ENCODE results near the gene DPH2.

Gene DPH2

DNA sequence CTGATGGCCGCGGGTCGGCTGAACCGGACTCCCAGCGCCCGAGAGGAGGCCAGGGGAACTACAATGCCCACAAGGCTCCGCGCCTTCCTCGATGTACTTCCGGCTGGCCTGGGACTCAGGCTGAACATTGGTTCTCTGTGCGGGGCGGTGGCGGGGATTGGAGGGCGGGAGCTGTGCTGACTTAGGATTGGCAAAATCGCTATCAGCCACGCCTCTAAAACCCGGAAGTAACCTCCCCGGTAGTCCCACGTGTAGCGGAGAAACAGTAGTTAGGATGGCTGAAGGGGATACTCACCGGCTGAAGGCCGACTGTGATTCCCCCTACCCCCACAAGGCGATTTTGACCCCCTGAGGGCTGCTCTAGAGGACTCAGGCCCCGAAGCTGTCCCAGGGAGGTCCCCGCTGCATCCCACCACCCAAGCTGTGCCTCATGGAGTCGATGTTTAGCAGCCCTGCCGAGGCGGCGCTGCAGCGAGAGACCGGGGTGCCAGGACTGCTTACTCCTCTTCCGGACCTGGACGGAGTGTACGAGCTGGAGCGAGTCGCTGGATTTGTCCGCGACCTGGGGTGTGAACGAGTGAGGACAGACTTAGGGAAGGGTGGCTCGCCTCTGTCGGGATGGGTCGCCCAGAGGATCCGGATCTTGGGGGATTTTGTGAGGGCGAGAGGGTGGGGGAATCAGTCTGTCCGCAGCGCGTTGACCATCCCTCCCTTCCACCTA, at the start of gene DPH2:
DPH2 (plus strand) TSS at position 265 of the 721 bp plus-strand sequence; CDS start at position 431, 166 bp downstream.
- peak; percentile 97 for DNase-seq (ENCODE audit: low spot score)

GRCh38 chr1:43921022-43921421, 48.8 kb upstream of the DPH2 start:
- DNase-seq (ENCODE audit: low spot score): no peak

- no peak for DNase-seq (ENCODE audit: low spot score)
These were observed 45.3 kb upstream of the DPH2 start for GRCh38 chr1:43924516-43924915.

- DNase-seq (ENCODE audit: low spot score): no peak
These were observed 44.0 kb upstream of the DPH2 start for GRCh38 chr1:43925846-43926245.

GRCh38 chr1:43930168-43930948, 39.5 kb upstream of the DPH2 start:
- DNase-seq (ENCODE audit: low spot score): no peak

- no peak for DNase-seq (ENCODE audit: low spot score)
These were observed 38.9 kb upstream of the DPH2 start for GRCh38 chr1:43930949-43931275.

DNA sequence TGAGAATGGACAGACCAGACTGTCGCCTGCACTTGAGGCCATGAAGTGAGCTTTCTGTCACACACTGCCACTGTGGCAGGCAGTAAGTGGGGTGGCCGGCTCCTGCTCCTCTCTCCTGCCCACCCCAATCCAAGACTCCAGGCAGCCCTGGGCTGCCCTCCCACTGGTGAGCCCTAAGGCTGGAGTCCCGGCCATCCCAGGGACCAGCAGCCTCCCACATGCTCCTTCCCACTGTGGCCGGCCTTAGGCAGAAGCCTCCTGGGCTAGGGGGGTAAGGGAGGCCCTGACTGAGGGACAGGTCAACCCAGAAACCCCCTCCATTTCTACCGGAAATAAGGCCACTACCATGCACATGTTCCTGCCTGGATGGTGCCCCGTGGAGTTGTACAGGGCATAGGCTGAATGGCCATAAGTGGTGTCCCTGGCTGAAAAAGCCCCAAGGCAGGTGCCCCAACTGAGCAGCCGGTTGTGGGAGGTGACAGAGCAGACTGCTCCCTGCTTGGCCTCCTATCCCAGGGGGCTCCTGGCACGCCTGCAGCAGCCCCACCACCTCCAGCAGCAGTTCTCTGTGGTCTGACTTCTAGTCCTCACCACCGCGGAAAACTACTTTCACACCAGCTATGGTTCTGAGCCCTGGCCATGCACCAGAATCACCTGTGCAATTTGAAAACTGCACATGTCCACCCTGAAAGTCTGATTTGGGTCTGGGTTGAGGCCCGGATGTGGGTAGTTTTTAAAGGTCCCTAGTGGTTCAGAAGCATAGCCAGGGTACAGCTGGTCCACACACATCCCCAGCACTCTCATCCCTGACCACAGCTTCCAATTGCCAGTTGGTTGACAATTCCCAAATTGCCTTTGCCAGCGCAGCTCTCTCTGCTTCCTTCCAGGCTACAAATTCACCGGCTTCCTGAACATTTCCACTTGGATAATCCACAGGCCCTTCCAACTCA, 37.8 kb upstream of the DPH2 start:
- DNase-seq (ENCODE audit: low spot score): no peak

- no peak for DNase-seq (ENCODE audit: low spot score)
These were observed 36.9 kb upstream of the DPH2 start for GRCh38 chr1:43932786-43933385.

GRCh38 chr1:43933386-43934100, 36.3 kb upstream of the DPH2 start, which contains the start of gene ARTN:
ARTN (plus strand) TSS chr1:43933801; CDS start chr1:43935657, 1,856 bp downstream.
- DNase-seq (ENCODE audit: low spot score): no peak

GRCh38 chr1:43934101-43934985, 35.5 kb upstream of the DPH2 start:
- no peak for DNase-seq (ENCODE audit: low spot score)

- DNase-seq (ENCODE audit: low spot score): no peak
These were observed 34.9 kb upstream of the DPH2 start for GRCh38 chr1:43934986-43935324.

- no peak for DNase-seq (ENCODE audit: low spot score)
These were observed 33.9 kb upstream of the DPH2 start for GRCh38 chr1:43935711-43936427.

DNA sequence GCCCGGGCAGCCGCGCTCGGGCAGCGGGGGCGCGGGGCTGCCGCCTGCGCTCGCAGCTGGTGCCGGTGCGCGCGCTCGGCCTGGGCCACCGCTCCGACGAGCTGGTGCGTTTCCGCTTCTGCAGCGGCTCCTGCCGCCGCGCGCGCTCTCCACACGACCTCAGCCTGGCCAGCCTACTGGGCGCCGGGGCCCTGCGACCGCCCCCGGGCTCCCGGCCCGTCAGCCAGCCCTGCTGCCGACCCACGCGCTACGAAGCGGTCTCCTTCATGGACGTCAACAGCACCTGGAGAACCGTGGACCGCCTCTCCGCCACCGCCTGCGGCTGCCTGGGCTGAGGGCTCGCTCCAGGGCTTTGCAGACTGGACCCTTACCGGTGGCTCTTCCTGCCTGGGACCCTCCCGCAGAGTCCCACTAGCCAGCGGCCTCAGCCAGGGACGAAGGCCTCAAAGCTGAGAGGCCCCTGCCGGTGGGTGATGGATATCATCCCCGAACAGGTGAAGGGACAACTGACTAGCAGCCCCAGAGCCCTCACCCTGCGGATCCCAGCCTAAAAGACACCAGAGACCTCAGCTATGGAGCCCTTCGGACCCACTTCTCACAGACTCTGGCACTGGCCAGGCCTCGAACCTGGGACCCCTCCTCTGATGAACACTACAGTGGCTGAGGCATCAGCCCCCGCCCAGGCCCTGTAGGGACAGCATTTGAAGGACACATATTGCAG, 33.2 kb upstream of the DPH2 start:
- DNase-seq (ENCODE audit: low spot score): no peak

GRCh38 chr1:43937179-43937865, 32.5 kb upstream of the DPH2 start:
- DNase-seq (ENCODE audit: low spot score): no peak

DNA sequence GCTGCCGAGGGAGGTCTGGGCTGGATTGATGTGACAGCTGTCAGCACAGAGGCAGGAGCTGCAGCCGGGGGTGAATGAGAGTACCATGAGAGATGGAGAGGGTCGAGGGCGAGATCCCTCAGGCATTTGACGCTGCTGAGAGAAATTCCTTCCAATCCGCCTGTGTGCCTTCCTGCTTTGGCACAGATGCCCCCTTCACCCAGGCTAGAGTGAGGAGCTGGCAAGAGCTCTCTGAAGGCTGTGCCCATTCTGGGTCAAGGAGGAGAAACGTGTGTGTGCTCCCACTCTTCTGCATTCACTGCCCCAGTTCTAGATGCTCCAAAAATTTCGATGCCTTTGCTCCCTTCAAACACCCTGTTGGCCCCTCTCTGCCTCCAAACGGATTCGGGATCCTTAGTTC, 31.4 kb upstream of the DPH2 start:
- no peak for DNase-seq (ENCODE audit: low spot score)

DNA sequence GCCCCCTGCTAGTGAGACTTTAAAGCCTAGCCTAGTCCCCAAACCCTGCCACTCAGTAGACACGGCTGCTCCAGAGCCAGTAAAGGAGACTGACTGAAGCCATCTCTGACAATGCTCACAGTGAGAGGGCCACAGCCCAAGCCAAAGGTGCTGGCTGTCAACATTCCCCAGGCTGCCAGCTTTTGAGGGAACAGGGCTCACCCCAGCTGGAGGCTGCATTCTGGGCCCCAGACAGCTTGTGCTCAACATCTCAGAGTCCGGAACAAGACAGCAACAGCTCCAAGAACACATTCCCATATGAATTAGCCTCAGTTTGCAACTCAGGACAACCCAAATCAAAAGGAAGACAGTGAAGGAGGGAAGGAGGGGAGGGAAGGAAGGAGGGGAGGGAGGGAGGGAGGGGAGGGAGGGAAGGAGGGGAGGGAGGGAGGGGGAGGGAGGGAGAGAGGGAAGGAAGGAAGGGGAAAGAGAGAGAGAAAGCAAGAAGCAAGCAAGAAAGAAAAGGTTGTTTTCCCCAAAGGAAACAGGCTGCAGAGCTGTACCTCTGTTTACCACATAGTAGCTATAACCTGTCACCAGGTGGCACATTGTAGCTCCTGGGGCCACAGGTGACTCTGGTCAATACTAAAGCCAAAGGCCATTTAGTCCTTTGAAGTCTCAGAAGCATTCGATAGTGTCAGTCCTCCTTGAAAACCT, 30.8 kb upstream of the DPH2 start:
- DNase-seq (ENCODE audit: low spot score): no peak

DNA sequence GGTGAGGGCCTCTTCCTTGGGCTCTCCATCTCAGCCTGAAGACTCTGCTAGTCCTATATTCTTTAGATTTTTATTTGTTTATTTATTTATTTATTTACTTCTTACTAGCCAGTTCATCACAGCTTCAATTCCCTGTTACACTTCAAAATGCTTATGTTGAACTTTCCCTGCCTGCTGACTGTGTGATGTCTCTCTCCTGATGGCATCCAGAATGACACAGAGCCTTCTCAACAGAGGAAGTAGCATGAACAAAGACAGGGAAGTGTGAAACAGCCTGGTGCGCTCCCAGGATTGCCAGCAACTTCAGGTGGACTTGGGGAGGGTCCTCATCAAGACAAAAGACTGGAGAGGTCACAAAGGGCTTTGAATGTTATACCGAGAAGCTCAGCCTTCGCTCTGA, 27.4 kb upstream of the DPH2 start:
- no peak for DNase-seq (ENCODE audit: low spot score)

GRCh38 chr1:43944860-43945259, 24.9 kb upstream of the DPH2 start:
- DNase-seq (ENCODE audit: low spot score): no peak

Data from kidney capillary endothelial cell (primary cell).